Jurkat, Clone E6-1 (cell line): ENCODE data around the gene NRDE2.
A peak's percentile ranks its signal among the peaks of the same experiment; 100 is the strongest.
"Not testable (repeated sequence)": the region's sequence is repeated elsewhere in the genome, so short reads cannot be mapped to it uniquely, and the experiment has no call there.

Experiments used
- DNase-seq: peaks from one replicate; pipeline ENCODE4 v3.0.0-alpha.2; 2011; ENCODE audit warnings: low read depth, low spot score
- H3K4me3 ChIP-seq: 2 replicates; pipeline ENCODE4 v1.5.1; 2011; ENCODE audit warnings: mild to moderate bottlenecking, low read length, control low read depth, moderate library complexity

NRDE2 gene

DNA sequence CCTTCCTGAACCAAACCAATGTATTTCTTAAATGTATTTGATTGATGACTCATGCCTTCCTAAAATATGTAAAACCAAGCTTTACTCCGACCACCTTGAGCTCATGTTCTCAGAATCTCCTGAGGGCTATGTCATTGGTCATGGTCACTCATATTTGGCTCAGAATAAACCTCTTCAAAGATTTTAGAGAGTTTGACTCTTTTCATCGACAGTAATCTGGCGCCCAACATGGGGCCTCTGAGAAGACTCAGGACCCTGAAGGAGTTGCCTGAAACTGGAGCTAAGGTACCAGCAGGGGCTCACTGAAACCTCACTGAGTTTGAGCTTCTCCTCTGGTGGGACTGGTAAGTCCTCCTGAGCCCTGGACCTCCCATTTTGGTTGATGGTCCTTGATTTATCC lies 92.6 kb downstream of the NRDE2 start:
- no peak overlapping the region for H3K4me3 ChIP-seq
- no peak for DNase-seq

DNA sequence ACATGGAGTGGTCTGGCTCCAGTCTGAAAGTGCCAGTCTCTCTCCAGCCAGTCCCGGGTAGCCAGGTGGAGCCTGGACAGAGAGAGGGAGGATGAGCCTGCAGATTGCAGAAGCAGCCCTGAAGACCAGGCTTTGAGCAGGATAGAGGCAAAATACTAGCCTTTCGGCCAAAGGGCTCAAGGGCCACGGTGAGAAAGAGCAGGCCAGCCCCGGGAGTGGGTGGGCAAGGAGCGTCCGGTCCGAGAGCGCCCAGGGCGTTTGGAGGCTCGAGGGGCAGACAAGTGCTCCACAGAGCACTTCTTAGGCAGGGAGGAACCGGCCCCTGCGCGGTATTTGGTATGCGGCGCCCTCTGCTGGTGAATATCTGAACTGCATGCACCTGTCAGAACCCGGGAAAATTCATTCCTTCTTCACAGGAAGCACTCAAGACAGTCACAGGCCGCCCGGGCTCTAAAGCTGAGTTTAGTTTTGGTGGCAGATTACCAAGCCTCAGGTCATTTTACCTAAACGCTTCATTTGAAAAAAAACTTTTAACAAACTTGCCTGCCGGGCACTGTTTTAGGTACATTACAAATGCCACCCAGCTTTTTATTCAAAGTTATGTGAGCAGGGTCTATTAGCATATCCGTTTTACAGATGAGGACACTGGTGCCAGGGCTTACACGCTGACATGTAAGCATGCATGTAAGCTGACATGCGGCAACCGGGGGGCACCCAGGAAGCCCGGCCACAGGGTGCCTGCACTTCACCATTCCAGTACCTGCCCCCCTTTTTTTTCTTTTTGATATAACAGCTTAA lies 96.4 kb downstream of the NRDE2 start:
- H3K4me3 ChIP-seq = no peak overlapping the region
- DNase-seq = peak; percentile 75

DNA sequence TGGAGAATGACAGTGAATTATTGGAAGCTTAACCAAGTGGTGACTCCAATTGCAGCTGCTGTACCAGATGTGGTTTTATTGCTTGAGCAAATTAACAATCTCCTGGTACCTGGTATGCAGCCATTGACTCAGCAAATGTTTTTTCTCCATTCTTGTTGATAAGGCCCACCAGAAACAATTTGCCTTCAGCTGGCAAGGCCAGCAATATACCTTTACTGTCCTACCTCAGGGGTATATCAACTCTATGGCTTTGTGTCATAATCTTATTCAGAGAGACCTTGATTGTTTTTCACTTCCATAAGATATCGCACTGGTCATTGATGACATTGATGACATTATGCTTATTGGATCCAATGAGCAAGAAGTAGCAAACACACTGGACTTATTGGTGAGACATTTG lies 101.8 kb downstream of the NRDE2 start:
- not testable (repeated sequence) for H3K4me3 ChIP-seq

GRCh38 chr14:90228478-90228877 lies 103.3 kb downstream of the NRDE2 start:
- no peak overlapping the region for H3K4me3 ChIP-seq
- no peak for DNase-seq

More for the DNA sequence above, 101.8 kb downstream of the NRDE2 start:
- DNase-seq = not testable (repeated sequence)
